Measurements from ENCODE around the gene HS3ST5.
"Not testable (repeated sequence)": the region's sequence is repeated elsewhere in the genome, so short reads cannot be mapped to it uniquely, and the experiment has no call there.

GRCh38 chr6:114217996-114218395 is 124.8 kb downstream of the HS3ST5 start:
- not testable (repeated sequence) for TF ChIP-seq CTCF, POLR2AphosphoS5 (IDR thresholded peaks at IDR 0.05)

All from breast epithelium (tissue), 3 donors.